Right lobe of liver (tissue), 4 donors: Measurements from ENCODE around the gene COMT.

Experiments used
- POLR2A ChIP-seq: fragments of 450-650 bp; IDR thresholded peaks from one replicate; pipeline ENCODE4 v1.6.1; 2017; ENCODE audit warnings: antibody characterized with exemption, mild to moderate bottlenecking
- TF ChIP-seq, protein P1 (sequence below), 4 donors: fragments of 200-600 bp in 3 of 4; fragments of 450-650 bp in 1 of 4; IDR thresholded peaks; one replicate each; pipeline versions ENCODE4 v1.5.1 to v1.8.0; 2016 to 2022; ENCODE audit warnings: antibody characterized with exemption in 4 of 4, mild to moderate bottlenecking in 2 of 4
- donor health status: DM: no; HTN: no; CAD: no.
- donor health status: DM: no; HTN: no; CAD: no.
- donor health status: DM: no; HTN: yes; CAD: no.

DNA sequence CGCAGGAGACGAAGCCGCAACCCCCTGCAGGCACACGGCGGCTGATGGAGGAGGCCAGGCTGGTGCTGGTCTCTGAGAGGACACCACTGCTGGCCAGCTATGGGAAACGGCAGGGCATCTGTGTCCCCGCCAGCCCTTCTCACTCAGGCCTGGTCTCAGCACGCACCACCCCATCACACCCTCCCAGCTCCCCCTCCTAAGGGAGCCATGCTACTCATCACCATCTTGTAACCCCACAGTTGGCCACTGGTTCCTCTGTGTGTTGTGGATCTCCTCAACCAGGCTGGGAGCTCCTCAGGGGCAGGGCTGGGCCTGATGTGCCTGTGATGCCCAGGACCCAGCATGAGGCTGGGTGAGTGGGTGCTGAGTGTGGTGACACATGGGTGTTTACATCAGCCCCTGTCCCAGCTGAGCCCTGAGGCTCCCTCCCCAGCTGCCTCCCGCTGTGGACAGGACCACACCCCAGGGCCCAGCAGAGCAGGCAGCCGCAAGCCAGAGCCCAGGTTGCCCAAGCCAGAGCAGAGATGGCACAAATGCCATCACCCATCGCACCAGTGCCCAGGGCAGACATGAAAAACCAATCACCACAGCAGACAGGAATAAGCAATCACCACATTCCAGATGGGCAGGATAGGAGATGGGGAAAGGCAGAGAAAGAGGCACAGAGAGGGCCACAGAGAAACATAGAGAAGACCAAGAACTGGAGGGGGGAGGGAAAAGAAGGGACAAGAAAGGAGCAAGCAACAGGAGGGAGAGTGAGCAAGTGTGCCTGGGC lies 66.8 kb downstream of the COMT start:
- TF ChIP-seq POLR2A: no peak
- TF ChIP-seq, protein P1, sequence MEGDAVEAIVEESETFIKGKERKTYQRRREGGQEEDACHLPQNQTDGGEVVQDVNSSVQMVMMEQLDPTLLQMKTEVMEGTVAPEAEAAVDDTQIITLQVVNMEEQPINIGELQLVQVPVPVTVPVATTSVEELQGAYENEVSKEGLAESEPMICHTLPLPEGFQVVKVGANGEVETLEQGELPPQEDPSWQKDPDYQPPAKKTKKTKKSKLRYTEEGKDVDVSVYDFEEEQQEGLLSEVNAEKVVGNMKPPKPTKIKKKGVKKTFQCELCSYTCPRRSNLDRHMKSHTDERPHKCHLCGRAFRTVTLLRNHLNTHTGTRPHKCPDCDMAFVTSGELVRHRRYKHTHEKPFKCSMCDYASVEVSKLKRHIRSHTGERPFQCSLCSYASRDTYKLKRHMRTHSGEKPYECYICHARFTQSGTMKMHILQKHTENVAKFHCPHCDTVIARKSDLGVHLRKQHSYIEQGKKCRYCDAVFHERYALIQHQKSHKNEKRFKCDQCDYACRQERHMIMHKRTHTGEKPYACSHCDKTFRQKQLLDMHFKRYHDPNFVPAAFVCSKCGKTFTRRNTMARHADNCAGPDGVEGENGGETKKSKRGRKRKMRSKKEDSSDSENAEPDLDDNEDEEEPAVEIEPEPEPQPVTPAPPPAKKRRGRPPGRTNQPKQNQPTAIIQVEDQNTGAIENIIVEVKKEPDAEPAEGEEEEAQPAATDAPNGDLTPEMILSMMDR (IDR thresholded peaks at IDR 0.05): no peak
